SK-N-SH (cell line): ENCODE results near the gene CNIH3. TPM values are rescaled to one million over a fixed set of nuclear protein-coding genes. Genes with fewer than 3 reads are reported as not detected.

Experiments
- CTCF ChIA-PET: fragments of 300-600, 350-600 bp; formaldehyde crosslinking; extraction: SDS; loops from one replicate; lab custom pipeline; 2021; lab: Yijun Ruan, JAX
- POLR2A ChIA-PET: fragments of 350-600 bp; sonication (Branson Sonifier 250); formaldehyde crosslinking; extraction: SDS; loops from one replicate; lab custom pipeline; 2020; ENCODE audit warnings: antibody characterized with exemption, inconsistent platforms; lab: Yijun Ruan, JAX
- DNase-seq: peaks from one replicate; pipeline ENCODE4 v3.0.0; 2012
- H2AFZ ChIP-seq: fragments of 200-600 bp; sonication (generic); 2 replicates; pipeline ENCODE4 v1.8.1; 2016; ENCODE audit warnings: antibody characterized with exemption, mild to moderate bottlenecking, low read depth
- H3F3A ChIP-seq: fragments of 200-600 bp; sonication (generic); replicated peaks from 2 replicates; pipeline ENCODE3; 2016; ENCODE audit warnings: antibody characterized with exemption, mild to moderate bottlenecking; ENCODE audit not compliant: insufficient read depth
- H3K27ac ChIP-seq, 2 experiments: fragments of 200-500 bp in 1 of 2; fragments of 200-600 bp in 1 of 2; sonication (Bioruptor generic) in 1 of 2; sonication (generic), shearing (Covaris generic) in 1 of 2; 2 replicates each; pipeline versions ENCODE4 v1.5.1 to v1.6.1; 2014 to 2016; ENCODE audit warnings: low read depth in 2 of 2, inconsistent platforms in 1 of 2, low read length in 1 of 2, mild to moderate bottlenecking in 1 of 2, mixed read lengths in 1 of 2
- H3K27me3 ChIP-seq: fragments of 200-600 bp; sonication (generic), shearing (Covaris generic); 2 replicates; pipeline ENCODE4 v1.6.1; 2016; ENCODE audit warnings: mixed run types; ENCODE audit not compliant: insufficient read depth
- H3K36me3 ChIP-seq, 2 experiments: fragments of 200-500 bp in 1 of 2; fragments of 200-600 bp in 1 of 2; sonication (Bioruptor generic) in 1 of 2; sonication (generic) in 1 of 2; replicated peaks in 1 of 2; 2 replicates each; pipeline versions ENCODE3 to v1.5.1; 2014 to 2016; ENCODE audit warnings: low read length in 1 of 2, mild to moderate bottlenecking in 1 of 2; ENCODE audit not compliant: insufficient read depth in 2 of 2, control insufficient read depth in 1 of 2
- H3K4me1 ChIP-seq, 2 experiments: fragments of 200-500 bp in 1 of 2; fragments of 200-600 bp in 1 of 2; sonication (Bioruptor generic) in 1 of 2; sonication (generic), shearing (Covaris generic) in 1 of 2; 2 replicates each; pipeline versions ENCODE4 v1.5.1 to v1.6.1; 2014 to 2016; ENCODE audit warnings: low read depth in 1 of 2, low read length in 1 of 2, mixed run types in 1 of 2; ENCODE audit not compliant: insufficient read depth in 2 of 2, control insufficient read depth in 1 of 2
- H3K4me2 ChIP-seq: fragments of 200-600 bp; sonication (generic), shearing (Covaris generic); 2 replicates; pipeline ENCODE4 v1.6.1; 2017; ENCODE audit warnings: mixed run types
- H3K4me3 ChIP-seq, 2 experiments: fragments of 200-500 bp in 1 of 2; fragments of 200-600 bp in 1 of 2; sonication (Bioruptor generic) in 1 of 2; sonication (generic), shearing (Covaris generic) in 1 of 2; 2 replicates each; pipeline versions ENCODE4 v1.5.1 to v1.8.1; 2014 to 2016; ENCODE audit warnings: low read depth in 2 of 2, inconsistent platforms in 1 of 2, low read length in 1 of 2, mild to moderate bottlenecking in 1 of 2, mixed read lengths in 1 of 2, moderate library complexity in 1 of 2
- H3K79me2 ChIP-seq: fragments of 200-600 bp; sonication (generic); 2 replicates; pipeline ENCODE4 v1.8.1; 2017; ENCODE audit warnings: mild to moderate bottlenecking; ENCODE audit not compliant: insufficient read depth
- H3K9ac ChIP-seq: fragments of 200-600 bp; sonication (generic); 2 replicates; pipeline ENCODE4 v1.6.1; 2017; ENCODE audit warnings: mixed run types
- H3K9me2 ChIP-seq: fragments of 200-600 bp; sonication (generic); 2 replicates; pipeline ENCODE4 v1.6.1; 2017; ENCODE audit warnings: mixed run types
- H3K9me3 ChIP-seq: fragments of 200-600 bp; sonication (generic); 2 replicates; pipeline ENCODE4 v1.6.1; 2017; ENCODE audit warnings: mixed run types, mild to moderate bottlenecking, moderate library complexity
- H4K20me1 ChIP-seq: fragments of 200-600 bp; sonication (generic); 2 replicates; pipeline ENCODE4 v1.6.1; 2017; ENCODE audit warnings: mild to moderate bottlenecking, mixed run types; ENCODE audit not compliant: insufficient read depth
- FOXJ3 ChIP-seq: sonication (generic); formaldehyde crosslinking; IDR thresholded peaks from 2 replicates; pipeline ENCODE4 v1.5.1; 2020; ENCODE audit warnings: mild to moderate bottlenecking, missing genetic modification reagents
- FOXM1 ChIP-seq: IDR thresholded peaks from 2 replicates; pipeline ENCODE4 v1.4.0; 2012; ENCODE audit warnings: low read depth, mild to moderate bottlenecking
- GABPA ChIP-seq: IDR thresholded peaks from 2 replicates; pipeline ENCODE4 v1.4.0; 2012; ENCODE audit warnings: low read depth, mild to moderate bottlenecking
- GATA2 ChIP-seq: sonication (generic); formaldehyde crosslinking; IDR thresholded peaks from 2 replicates; pipeline ENCODE4 v1.5.0; 2020; ENCODE audit warnings: mild to moderate bottlenecking, missing genetic modification reagents
- JUND ChIP-seq: IDR thresholded peaks from 2 replicates; pipeline ENCODE4 v1.4.0; 2012
- MXI1 ChIP-seq: IDR thresholded peaks from 2 replicates; pipeline ENCODE4 v1.6.1; 2012; ENCODE audit warnings: mild to moderate bottlenecking, low read depth, low read length, improper control_type of control experiment
- NFIC ChIP-seq: IDR thresholded peaks from 2 replicates; pipeline ENCODE4 v1.4.0; 2012; ENCODE audit warnings: borderline replicate concordance
- NRF1 ChIP-seq: IDR thresholded peaks from 2 replicates; pipeline ENCODE4 v1.6.1; 2012; ENCODE audit warnings: low read depth, mild to moderate bottlenecking, low read length
- RAD21 ChIP-seq: IDR thresholded peaks from 2 replicates; pipeline ENCODE4 v1.6.1; 2012; ENCODE audit warnings: mild to moderate bottlenecking, low read length
- RFX5 ChIP-seq: IDR thresholded peaks from 2 replicates; pipeline ENCODE4 v1.6.1; 2012; ENCODE audit warnings: mild to moderate bottlenecking, improper control_type of control experiment, low read length
- RXRA ChIP-seq: IDR thresholded peaks from 2 replicates; pipeline ENCODE4 v1.4.0; 2012; ENCODE audit warnings: low read depth, mild to moderate bottlenecking, borderline replicate concordance
- TEAD4 ChIP-seq: IDR thresholded peaks from 2 replicates; pipeline ENCODE4 v1.4.0; 2012; ENCODE audit warnings: mild to moderate bottlenecking, borderline replicate concordance; ENCODE audit not compliant: insufficient read depth
- YY1 ChIP-seq: IDR thresholded peaks from 2 replicates; pipeline ENCODE4 v1.4.0; 2012; ENCODE audit warnings: low read depth, mild to moderate bottlenecking
- WGBS: methylation state at CpG from one replicate; pipeline ENCODE4 v1.1.6; 2017; ENCODE audit warnings: low lambda C conversion rate; 5-methylcytosine and 5-hydroxymethylcytosine counted together
- polyA plus RNA-seq, 3 experiments: library from polyadenylated mRNA; depleted of rRNA; stranded (reverse); fragments of >200 nt; gene quantifications; 2 replicates each; pipeline ENCODE4 v1.2.3, GENCODE V29; 2012
- TF ChIP-seq, protein P1 (sequence below): fragments of 150-350 bp; IDR thresholded peaks from 2 replicates; pipeline ENCODE4 v1.6.1; 2016; ENCODE audit warnings: mild to moderate bottlenecking, low read depth, low read length
- TF ChIP-seq, protein P2 (sequence below): IDR thresholded peaks from 2 replicates; pipeline ENCODE4 v1.4.0; 2012; ENCODE audit warnings: low read depth, borderline replicate concordance
- TF ChIP-seq, protein P3 (sequence below): IDR thresholded peaks from 2 replicates; pipeline ENCODE4 v1.4.0; 2012; ENCODE audit warnings: low read depth
- TF ChIP-seq, protein P4 (sequence below): IDR thresholded peaks from 2 replicates; pipeline ENCODE4 v1.6.1; 2012; ENCODE audit warnings: mild to moderate bottlenecking, low read depth, low read length, moderate library complexity

CNIH3 gene
- polyA plus RNA-seq, 1 of the 3 experiments (the other 2 are of a cell fraction): 18.8 TPM

DNA sequence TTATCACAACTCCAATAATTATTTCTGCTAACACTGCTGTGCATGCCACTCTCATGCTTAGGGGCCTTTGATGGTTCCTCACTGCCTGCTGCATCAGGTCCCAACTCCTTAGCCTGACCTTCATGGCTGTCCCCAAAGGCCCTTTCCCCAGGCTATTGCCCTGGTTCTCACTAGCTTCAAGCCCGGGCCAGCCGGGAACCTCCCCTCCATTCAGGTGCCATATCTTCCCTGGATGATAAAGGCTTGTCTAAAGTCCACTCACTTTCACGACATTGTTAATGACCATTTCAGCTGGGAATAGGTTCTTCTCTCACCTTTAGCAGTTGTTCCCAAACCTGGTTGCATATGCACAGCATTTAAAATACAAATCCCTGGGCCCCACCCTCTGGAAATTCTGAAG lies 95.8 kb downstream of the CNIH3 start:
- Histone ChIP-seq H3K4me3 (no peak overlapping the region), H3K4me1 (peaks cover 0 to 16% of the 10 kb centered on the region in 2 experiments; a peak in 3 of 4 replicates), H3K79me2 (no peaks in the 10 kb centered on the region; the same call in 1 of the 2 replicates), H3K36me3 (no peaks in the 10 kb centered on the region), H3K27me3 (no peaks in the 10 kb centered on the region), H3K9ac (no peak overlapping the region), H2AFZ (no peak overlapping the region), H3K9me3 (no peaks in the 10 kb centered on the region), H3K4me2 (no peak overlapping the region), H3F3A (no peaks in the 10 kb centered on the region), H4K20me1 (no peaks in the 10 kb centered on the region), H3K9me2 (no peaks in the 10 kb centered on the region), H3K27ac (no peak overlapping the region)
- ChIA-PET POLR2A (no interaction called here), CTCF (no interaction called here)
- 84% methylated on average over 3 of the region's 3 CpGs for WGBS
- TF ChIP-seq YY1 (no peak), FOXM1 (no peak), RFX5 (no peak), RAD21 (no peak), NRF1 (no peak), GATA2 (CRISPR knock-in tag) (no peak), NFIC (no peak), RXRA (no peak), GABPA (no peak), MXI1 (no peak), TEAD4 (no peak), JUND (no peak), FOXJ3 (no peak)
- TF ChIP-seq, protein P1, sequence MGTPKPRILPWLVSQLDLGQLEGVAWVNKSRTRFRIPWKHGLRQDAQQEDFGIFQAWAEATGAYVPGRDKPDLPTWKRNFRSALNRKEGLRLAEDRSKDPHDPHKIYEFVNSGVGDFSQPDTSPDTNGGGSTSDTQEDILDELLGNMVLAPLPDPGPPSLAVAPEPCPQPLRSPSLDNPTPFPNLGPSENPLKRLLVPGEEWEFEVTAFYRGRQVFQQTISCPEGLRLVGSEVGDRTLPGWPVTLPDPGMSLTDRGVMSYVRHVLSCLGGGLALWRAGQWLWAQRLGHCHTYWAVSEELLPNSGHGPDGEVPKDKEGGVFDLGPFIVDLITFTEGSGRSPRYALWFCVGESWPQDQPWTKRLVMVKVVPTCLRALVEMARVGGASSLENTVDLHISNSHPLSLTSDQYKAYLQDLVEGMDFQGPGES: no peak
- TF ChIP-seq, protein P2, sequence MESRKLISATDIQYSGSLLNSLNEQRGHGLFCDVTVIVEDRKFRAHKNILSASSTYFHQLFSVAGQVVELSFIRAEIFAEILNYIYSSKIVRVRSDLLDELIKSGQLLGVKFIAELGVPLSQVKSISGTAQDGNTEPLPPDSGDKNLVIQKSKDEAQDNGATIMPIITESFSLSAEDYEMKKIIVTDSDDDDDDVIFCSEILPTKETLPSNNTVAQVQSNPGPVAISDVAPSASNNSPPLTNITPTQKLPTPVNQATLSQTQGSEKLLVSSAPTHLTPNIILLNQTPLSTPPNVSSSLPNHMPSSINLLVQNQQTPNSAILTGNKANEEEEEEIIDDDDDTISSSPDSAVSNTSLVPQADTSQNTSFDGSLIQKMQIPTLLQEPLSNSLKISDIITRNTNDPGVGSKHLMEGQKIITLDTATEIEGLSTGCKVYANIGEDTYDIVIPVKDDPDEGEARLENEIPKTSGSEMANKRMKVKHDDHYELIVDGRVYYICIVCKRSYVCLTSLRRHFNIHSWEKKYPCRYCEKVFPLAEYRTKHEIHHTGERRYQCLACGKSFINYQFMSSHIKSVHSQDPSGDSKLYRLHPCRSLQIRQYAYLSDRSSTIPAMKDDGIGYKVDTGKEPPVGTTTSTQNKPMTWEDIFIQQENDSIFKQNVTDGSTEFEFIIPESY: no peak
- TF ChIP-seq, protein P3, sequence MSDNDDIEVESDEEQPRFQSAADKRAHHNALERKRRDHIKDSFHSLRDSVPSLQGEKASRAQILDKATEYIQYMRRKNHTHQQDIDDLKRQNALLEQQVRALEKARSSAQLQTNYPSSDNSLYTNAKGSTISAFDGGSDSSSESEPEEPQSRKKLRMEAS: no peak
- TF ChIP-seq, protein P4, sequence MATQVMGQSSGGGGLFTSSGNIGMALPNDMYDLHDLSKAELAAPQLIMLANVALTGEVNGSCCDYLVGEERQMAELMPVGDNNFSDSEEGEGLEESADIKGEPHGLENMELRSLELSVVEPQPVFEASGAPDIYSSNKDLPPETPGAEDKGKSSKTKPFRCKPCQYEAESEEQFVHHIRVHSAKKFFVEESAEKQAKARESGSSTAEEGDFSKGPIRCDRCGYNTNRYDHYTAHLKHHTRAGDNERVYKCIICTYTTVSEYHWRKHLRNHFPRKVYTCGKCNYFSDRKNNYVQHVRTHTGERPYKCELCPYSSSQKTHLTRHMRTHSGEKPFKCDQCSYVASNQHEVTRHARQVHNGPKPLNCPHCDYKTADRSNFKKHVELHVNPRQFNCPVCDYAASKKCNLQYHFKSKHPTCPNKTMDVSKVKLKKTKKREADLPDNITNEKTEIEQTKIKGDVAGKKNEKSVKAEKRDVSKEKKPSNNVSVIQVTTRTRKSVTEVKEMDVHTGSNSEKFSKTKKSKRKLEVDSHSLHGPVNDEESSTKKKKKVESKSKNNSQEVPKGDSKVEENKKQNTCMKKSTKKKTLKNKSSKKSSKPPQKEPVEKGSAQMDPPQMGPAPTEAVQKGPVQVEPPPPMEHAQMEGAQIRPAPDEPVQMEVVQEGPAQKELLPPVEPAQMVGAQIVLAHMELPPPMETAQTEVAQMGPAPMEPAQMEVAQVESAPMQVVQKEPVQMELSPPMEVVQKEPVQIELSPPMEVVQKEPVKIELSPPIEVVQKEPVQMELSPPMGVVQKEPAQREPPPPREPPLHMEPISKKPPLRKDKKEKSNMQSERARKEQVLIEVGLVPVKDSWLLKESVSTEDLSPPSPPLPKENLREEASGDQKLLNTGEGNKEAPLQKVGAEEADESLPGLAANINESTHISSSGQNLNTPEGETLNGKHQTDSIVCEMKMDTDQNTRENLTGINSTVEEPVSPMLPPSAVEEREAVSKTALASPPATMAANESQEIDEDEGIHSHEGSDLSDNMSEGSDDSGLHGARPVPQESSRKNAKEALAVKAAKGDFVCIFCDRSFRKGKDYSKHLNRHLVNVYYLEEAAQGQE: no peak
- no peak for DNase-seq
